ENCODE results near the gene NTNG2.

The NTNG2 gene

GRCh38 chr9:132164604-132165362 lies 2.9 kb downstream of the NTNG2 start:
- peaks cover 7% of the 10 kb centered on the region for H3K4me1 ChIP-seq (ENCODE audit: control insufficient read depth, insufficient read depth, low read length)
- H3K36me3 ChIP-seq (ENCODE audit: control insufficient read depth, insufficient read depth, low read length) = no peaks in the 10 kb centered on the region
- no peak overlapping the region for H3K4me3 ChIP-seq (ENCODE audit: low read length)
- no peaks in the 10 kb centered on the region for H3K9me3 ChIP-seq (ENCODE audit: control insufficient read depth, low read length)
- peaks cover 75% of the 10 kb centered on the region for H3K27me3 ChIP-seq (ENCODE audit: control insufficient read depth, insufficient read depth, low read length)
- no peak overlapping the region for H3K9ac ChIP-seq (ENCODE audit: low read length)

- Histone ChIP-seq H3K27me3 (ENCODE audit: control insufficient read depth, insufficient read depth, low read length) (peaks cover 61% of the 10 kb centered on the region), H3K9me3 (ENCODE audit: control insufficient read depth, low read length) (no peaks in the 10 kb centered on the region), H3K4me1 (ENCODE audit: control insufficient read depth, insufficient read depth, low read length) (peaks cover 7% of the 10 kb centered on the region), H3K4me3 (ENCODE audit: low read length) (no peak overlapping the region), H3K9ac (ENCODE audit: low read length) (no peak overlapping the region), H3K36me3 (ENCODE audit: control insufficient read depth, insufficient read depth, low read length) (no peaks in the 10 kb centered on the region)
Measured at GRCh38 chr9:132166599-132166998, 4.7 kb downstream of the NTNG2 start.

GRCh38 chr9:132167192-132167591 lies 5.3 kb downstream of the NTNG2 start:
- H3K4me3 ChIP-seq (ENCODE audit: low read length) = no peak overlapping the region
- H3K36me3 ChIP-seq (ENCODE audit: control insufficient read depth, insufficient read depth, low read length) = no peaks in the 10 kb centered on the region
- peaks cover 7% of the 10 kb centered on the region for H3K4me1 ChIP-seq (ENCODE audit: control insufficient read depth, insufficient read depth, low read length)
- no peak overlapping the region for H3K9ac ChIP-seq (ENCODE audit: low read length)
- peaks cover 58% of the 10 kb centered on the region for H3K27me3 ChIP-seq (ENCODE audit: control insufficient read depth, insufficient read depth, low read length)
- H3K9me3 ChIP-seq (ENCODE audit: control insufficient read depth, low read length) = no peaks in the 10 kb centered on the region

GRCh38 chr9:132168347-132168746 lies 6.5 kb downstream of the NTNG2 start:
- H3K9ac ChIP-seq (ENCODE audit: low read length) = no peak overlapping the region
- no peaks in the 10 kb centered on the region for H3K9me3 ChIP-seq (ENCODE audit: control insufficient read depth, low read length)
- peaks cover 4% of the 10 kb centered on the region for H3K4me1 ChIP-seq (ENCODE audit: control insufficient read depth, insufficient read depth, low read length)
- H3K27me3 ChIP-seq (ENCODE audit: control insufficient read depth, insufficient read depth, low read length) = peaks cover 47% of the 10 kb centered on the region
- no peaks in the 10 kb centered on the region for H3K36me3 ChIP-seq (ENCODE audit: control insufficient read depth, insufficient read depth, low read length)
- no peak overlapping the region for H3K4me3 ChIP-seq (ENCODE audit: low read length)

- peaks cover 41% of the 10 kb centered on the region for H3K27me3 ChIP-seq (ENCODE audit: control insufficient read depth, insufficient read depth, low read length)
- no peaks in the 10 kb centered on the region for H3K36me3 ChIP-seq (ENCODE audit: control insufficient read depth, insufficient read depth, low read length)
- H3K4me3 ChIP-seq (ENCODE audit: low read length) = no peak overlapping the region
- H3K4me1 ChIP-seq (ENCODE audit: control insufficient read depth, insufficient read depth, low read length) = peaks cover 4% of the 10 kb centered on the region
- H3K9ac ChIP-seq (ENCODE audit: low read length) = no peak overlapping the region
- H3K9me3 ChIP-seq (ENCODE audit: control insufficient read depth, low read length) = no peaks in the 10 kb centered on the region
Measured at GRCh38 chr9:132168851-132169250, 7.0 kb downstream of the NTNG2 start.

- H3K4me1 ChIP-seq (ENCODE audit: control insufficient read depth, insufficient read depth, low read length) = no peaks in the 10 kb centered on the region
- H3K27me3 ChIP-seq (ENCODE audit: control insufficient read depth, insufficient read depth, low read length) = peaks cover 32% of the 10 kb centered on the region
- H3K9me3 ChIP-seq (ENCODE audit: control insufficient read depth, low read length) = no peaks in the 10 kb centered on the region
- H3K36me3 ChIP-seq (ENCODE audit: control insufficient read depth, insufficient read depth, low read length) = no peaks in the 10 kb centered on the region
- H3K9ac ChIP-seq (ENCODE audit: low read length) = no peak overlapping the region
- no peak overlapping the region for H3K4me3 ChIP-seq (ENCODE audit: low read length)
Measured at GRCh38 chr9:132169672-132170392, 8.0 kb downstream of the NTNG2 start.

- Histone ChIP-seq H3K36me3 (ENCODE audit: control insufficient read depth, insufficient read depth, low read length) (no peaks in the 10 kb centered on the region), H3K4me1 (ENCODE audit: control insufficient read depth, insufficient read depth, low read length) (no peaks in the 10 kb centered on the region), H3K4me3 (ENCODE audit: low read length) (no peak overlapping the region), H3K9me3 (ENCODE audit: control insufficient read depth, low read length) (no peaks in the 10 kb centered on the region), H3K9ac (ENCODE audit: low read length) (no peak overlapping the region), H3K27me3 (ENCODE audit: control insufficient read depth, insufficient read depth, low read length) (peaks cover 15% of the 10 kb centered on the region)
Measured at GRCh38 chr9:132171702-132172101, 9.8 kb downstream of the NTNG2 start.

GRCh38 chr9:132172185-132172584 lies 10.3 kb downstream of the NTNG2 start:
- Histone ChIP-seq H3K9ac (ENCODE audit: low read length) (no peak overlapping the region), H3K9me3 (ENCODE audit: control insufficient read depth, low read length) (no peaks in the 10 kb centered on the region), H3K4me3 (ENCODE audit: low read length) (no peak overlapping the region), H3K36me3 (ENCODE audit: control insufficient read depth, insufficient read depth, low read length) (no peaks in the 10 kb centered on the region), H3K27me3 (ENCODE audit: control insufficient read depth, insufficient read depth, low read length) (peaks cover 13% of the 10 kb centered on the region), H3K4me1 (ENCODE audit: control insufficient read depth, insufficient read depth, low read length) (no peaks in the 10 kb centered on the region)

- Histone ChIP-seq H3K27me3 (ENCODE audit: control insufficient read depth, insufficient read depth, low read length) (peaks cover 2% of the 10 kb centered on the region), H3K9ac (ENCODE audit: low read length) (no peak overlapping the region), H3K4me1 (ENCODE audit: control insufficient read depth, insufficient read depth, low read length) (no peaks in the 10 kb centered on the region), H3K9me3 (ENCODE audit: control insufficient read depth, low read length) (no peaks in the 10 kb centered on the region), H3K36me3 (ENCODE audit: control insufficient read depth, insufficient read depth, low read length) (no peaks in the 10 kb centered on the region), H3K4me3 (ENCODE audit: low read length) (no peak overlapping the region)
Measured at GRCh38 chr9:132175431-132175830, 13.6 kb downstream of the NTNG2 start.

GRCh38 chr9:132176338-132176737 lies 14.5 kb downstream of the NTNG2 start:
- Histone ChIP-seq H3K27me3 (ENCODE audit: control insufficient read depth, insufficient read depth, low read length) (no peaks in the 10 kb centered on the region), H3K36me3 (ENCODE audit: control insufficient read depth, insufficient read depth, low read length) (no peaks in the 10 kb centered on the region), H3K9ac (ENCODE audit: low read length) (no peak overlapping the region), H3K4me3 (ENCODE audit: low read length) (no peak overlapping the region), H3K4me1 (ENCODE audit: control insufficient read depth, insufficient read depth, low read length) (no peaks in the 10 kb centered on the region), H3K9me3 (ENCODE audit: control insufficient read depth, low read length) (no peaks in the 10 kb centered on the region)

- no peak overlapping the region for H3K4me3 ChIP-seq (ENCODE audit: low read length)
- no peaks in the 10 kb centered on the region for H3K9me3 ChIP-seq (ENCODE audit: control insufficient read depth, low read length)
- no peaks in the 10 kb centered on the region for H3K36me3 ChIP-seq (ENCODE audit: control insufficient read depth, insufficient read depth, low read length)
- peaks cover 34% of the 10 kb centered on the region for H3K27me3 ChIP-seq (ENCODE audit: control insufficient read depth, insufficient read depth, low read length)
- H3K4me1 ChIP-seq (ENCODE audit: control insufficient read depth, insufficient read depth, low read length) = no peaks in the 10 kb centered on the region
- H3K9ac ChIP-seq (ENCODE audit: low read length) = no peak overlapping the region
Measured at GRCh38 chr9:132181796-132182313, 20.0 kb downstream of the NTNG2 start.

- H3K9ac ChIP-seq (ENCODE audit: low read length) = no peak overlapping the region
- H3K4me1 ChIP-seq (ENCODE audit: control insufficient read depth, insufficient read depth, low read length) = no peaks in the 10 kb centered on the region
- no peaks in the 10 kb centered on the region for H3K9me3 ChIP-seq (ENCODE audit: control insufficient read depth, low read length)
- H3K36me3 ChIP-seq (ENCODE audit: control insufficient read depth, insufficient read depth, low read length) = no peaks in the 10 kb centered on the region
- H3K27me3 ChIP-seq (ENCODE audit: control insufficient read depth, insufficient read depth, low read length) = peaks cover 37% of the 10 kb centered on the region
- no peak overlapping the region for H3K4me3 ChIP-seq (ENCODE audit: low read length)
Measured at GRCh38 chr9:132182314-132183091, 20.6 kb downstream of the NTNG2 start.
